Measurements from ENCODE around the gene EPYC.
"Not testable (repeated sequence)": the region's sequence is repeated elsewhere in the genome, so short reads cannot be mapped to it uniquely, and the experiment has no call there.

Gene EPYC

DNA sequence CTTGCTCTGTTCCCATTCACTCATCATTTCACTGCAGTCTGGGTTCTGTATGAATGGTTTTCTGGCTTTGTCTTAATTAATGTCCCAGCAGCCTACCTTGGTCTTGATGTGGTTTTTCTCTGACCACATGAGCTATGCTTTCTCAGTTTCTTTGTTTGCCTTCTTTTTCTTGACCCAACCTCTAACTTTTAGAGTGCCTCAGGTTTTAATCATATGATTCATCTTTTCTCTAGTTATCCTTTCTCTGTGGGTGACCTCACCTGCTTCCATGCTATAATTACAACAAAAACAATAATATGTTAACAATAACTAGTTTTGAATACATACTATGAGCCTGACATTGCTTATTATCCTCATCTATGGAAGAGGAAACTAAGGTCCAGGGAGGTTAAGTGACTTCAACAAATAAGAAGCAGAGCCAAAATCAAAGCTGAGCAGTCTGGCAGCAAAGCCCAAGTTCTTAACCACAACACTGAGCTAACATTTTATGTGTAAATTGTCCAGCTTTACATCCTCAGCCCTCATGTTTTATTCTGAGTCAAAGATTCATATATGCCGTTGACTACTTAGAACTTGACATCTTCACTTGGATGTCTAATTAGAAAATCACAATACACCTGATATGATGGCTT, 4.7 kb upstream of the EPYC start:
- TF ChIP-seq POLR2A (IDR thresholded peaks at IDR 0.05; ENCODE audit: low read length) (no peak), GATA1 (IDR thresholded peaks at IDR 0.05; ENCODE audit: low read depth, low read length) (no peak)
- DNase-seq: no peak

DNA sequence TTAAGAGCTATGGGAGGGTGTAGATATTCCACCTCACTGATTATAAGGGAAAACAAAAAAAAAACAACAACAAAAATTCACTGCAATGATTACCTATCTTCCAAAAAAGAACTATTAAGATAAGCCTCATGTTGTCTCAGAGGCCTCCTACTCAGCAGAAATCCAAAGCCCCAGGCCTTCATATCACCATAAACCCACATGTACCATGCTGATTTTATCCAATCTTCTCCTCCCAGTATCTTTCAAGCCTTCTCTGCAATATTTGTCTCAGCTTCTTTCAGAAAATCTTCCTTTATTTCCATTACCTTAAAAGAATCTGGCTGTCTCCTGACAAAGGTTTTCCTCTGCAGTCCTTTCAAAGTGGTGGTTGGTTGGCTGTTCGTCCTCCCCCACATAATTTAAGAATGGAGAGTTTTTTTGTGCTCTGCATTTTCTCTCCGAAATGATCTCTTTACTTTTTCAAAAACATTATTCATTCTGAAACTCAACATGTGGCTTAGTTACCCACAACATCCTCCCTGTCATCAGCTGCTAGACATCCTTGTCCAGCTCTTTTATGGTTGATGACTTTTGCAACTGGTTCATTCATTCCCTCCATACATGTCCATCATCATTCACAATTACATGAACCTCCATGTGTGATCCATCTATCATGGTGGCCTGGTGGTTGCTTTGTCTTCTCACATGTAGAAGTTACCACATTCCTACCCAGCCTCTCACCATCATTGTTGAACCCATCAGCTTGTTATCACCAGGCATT, 2.9 kb upstream of the EPYC start:
- no peak for DNase-seq
- TF ChIP-seq POLR2A (IDR thresholded peaks at IDR 0.05; ENCODE audit: low read length): no peak
- TF ChIP-seq GATA1 (IDR thresholded peaks at IDR 0.05; ENCODE audit: low read depth, low read length): no peak

DNA sequence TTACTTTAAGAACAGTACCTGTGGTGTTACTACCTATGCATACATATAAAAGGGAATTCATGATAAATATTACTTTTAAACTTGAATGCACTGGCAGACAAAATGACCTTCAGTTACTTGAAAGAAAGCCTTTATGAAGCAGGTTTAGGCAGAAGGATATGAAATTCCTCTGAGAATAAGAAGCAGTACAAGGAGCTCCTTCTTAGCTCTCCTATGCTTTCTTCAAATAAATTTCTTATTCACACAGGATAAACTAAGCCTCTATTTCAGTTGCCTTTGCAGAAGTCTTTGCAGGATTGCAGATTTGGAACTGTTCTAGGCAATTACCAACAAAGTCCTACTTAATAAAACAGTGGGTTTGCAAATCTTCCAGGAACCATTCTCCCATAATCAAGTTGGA, 1.0 kb downstream of the EPYC start:
- no peak for DNase-seq
- no peak for TF ChIP-seq GATA1 (IDR thresholded peaks at IDR 0.05; ENCODE audit: low read depth, low read length)
- TF ChIP-seq POLR2A (IDR thresholded peaks at IDR 0.05; ENCODE audit: low read length): no peak

DNA sequence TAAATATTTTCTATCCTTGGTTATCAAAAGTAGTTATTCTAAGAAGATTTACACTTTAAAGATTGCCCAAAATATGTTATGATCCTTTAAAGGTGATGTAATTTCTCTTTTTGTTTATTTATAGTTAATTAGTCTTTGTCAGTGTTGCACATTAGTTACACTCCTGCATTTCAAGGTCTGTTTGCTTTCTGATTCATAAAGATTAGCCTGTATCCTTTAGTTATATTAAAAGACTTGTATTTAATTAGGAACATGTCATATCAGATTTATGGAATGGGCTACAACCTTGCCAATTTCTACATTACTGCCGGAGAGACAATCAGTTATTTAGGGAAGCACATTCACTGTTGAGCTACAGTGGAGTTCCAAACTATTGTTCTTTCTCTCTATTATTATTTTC, 3.5 kb downstream of the EPYC start:
- DNase-seq: no peak
- TF ChIP-seq POLR2A (IDR thresholded peaks at IDR 0.05; ENCODE audit: low read length): no peak
- TF ChIP-seq GATA1 (IDR thresholded peaks at IDR 0.05; ENCODE audit: low read depth, low read length): no peak

DNA sequence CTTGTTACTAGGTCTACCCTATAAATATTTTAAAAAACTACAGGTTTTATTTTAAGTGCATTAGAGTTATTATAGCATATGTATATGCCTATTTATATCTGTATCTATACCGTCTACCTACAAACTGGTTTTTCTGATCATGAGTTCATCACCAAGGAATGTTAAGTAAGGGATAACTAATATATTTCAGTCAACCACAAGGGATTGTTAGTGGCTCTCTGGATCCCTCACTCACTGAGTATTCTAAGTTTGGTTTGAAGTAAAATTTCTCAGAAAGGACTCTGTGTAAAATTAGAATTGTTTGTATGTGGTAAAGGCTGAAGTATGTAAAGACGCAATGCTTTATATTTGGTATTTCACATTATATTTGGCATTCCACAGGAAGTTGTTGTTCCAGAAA, 4.8 kb downstream of the EPYC start:
- no peak for DNase-seq
- TF ChIP-seq POLR2A (IDR thresholded peaks at IDR 0.05; ENCODE audit: low read length) (no peak), GATA1 (IDR thresholded peaks at IDR 0.05; ENCODE audit: low read depth, low read length) (no peak)

DNA sequence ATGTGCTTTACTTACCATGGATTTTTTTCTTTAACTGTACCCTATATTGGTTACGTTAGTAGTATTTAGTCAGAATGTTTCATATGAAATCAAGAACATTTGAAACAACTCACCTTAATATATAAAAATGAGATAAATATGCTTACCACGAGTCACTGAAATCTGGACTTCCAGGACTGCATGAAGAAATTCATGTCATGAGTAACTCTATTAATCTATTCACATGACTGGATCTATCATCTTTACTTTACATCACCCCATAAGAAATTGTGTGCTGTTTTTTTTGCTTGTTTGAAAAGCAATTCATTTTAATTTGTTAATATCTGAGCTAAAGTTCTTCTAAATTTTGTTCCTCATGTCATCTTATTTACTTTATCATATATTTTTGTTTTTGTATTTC, 5.2 kb downstream of the EPYC start:
- TF ChIP-seq POLR2A (IDR thresholded peaks at IDR 0.05; ENCODE audit: low read length) (no peak), GATA1 (IDR thresholded peaks at IDR 0.05; ENCODE audit: low read depth, low read length) (no peak)
- no peak for DNase-seq

DNA sequence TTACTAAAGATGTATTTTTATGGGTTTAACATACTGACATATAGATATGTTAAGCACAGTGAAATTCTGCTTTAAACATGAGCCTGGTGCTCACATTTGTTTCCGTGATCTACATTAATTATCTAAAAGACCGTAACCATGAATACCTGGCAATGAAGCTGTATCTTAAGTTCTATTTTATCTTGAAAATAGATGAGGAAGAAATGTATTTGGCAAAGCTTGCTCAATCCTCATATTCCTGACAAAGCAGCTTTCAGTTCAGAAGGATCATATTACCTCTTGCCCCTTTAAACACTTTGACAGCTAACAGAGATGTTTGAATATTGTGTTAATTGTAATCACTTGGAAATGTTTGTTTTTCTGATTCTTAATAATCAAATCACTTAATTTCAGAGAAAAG, 9.8 kb downstream of the EPYC start:
- DNase-seq: no peak
- TF ChIP-seq GATA1 (IDR thresholded peaks at IDR 0.05; ENCODE audit: low read depth, low read length): no peak
- no peak for TF ChIP-seq POLR2A (IDR thresholded peaks at IDR 0.05; ENCODE audit: low read length)

DNA sequence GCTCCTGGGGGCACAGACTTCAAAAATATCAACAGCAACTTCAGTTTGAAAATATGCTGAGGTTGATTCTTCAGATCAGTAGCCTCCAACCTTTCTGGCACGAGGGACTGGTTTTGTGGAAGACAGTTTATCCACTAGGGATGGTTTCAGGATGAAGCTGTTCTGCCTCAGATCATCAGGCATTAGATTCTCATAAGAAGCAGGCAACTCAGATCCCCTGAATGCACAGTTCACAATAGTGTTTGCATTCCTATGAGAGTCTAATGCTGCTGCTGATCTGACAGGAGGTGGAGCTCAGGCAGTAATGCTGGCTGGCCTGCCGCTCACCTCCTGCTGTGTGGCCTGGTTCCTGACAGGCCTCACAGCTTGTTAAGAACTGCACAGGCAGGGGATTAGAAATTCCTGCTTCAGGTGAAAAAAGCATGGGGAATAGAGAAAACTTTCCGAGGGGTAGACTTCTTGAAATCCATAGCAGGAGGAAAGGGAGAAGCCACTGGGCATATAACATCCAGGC, 12.8 kb downstream of the EPYC start:
- TF ChIP-seq GATA1 (IDR thresholded peaks at IDR 0.05; ENCODE audit: low read depth, low read length) (no peak), POLR2A (IDR thresholded peaks at IDR 0.05; ENCODE audit: low read length) (no peak)
- DNase-seq: no peak

DNA sequence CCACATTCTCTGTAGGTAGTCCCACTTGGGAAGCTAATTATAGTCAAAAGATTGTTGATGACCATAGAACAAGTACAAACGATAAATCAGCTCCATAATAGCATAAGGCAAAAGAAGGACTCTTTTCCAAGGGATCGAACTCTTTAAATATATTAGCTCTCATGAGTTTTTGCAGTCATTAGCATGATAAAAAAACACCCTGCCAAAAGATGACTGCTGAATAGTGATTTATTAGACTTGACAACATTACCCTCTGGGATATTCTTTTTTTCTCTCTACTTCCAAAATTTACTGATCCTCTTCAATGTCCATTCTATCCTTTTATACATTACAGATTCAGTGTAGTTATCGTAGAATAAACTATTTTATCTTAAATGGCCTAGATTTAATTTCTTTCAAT, 14.2 kb downstream of the EPYC start:
- TF ChIP-seq POLR2A (IDR thresholded peaks at IDR 0.05; ENCODE audit: low read length) (no peak), GATA1 (IDR thresholded peaks at IDR 0.05; ENCODE audit: low read depth, low read length) (no peak)
- no peak for DNase-seq

DNA sequence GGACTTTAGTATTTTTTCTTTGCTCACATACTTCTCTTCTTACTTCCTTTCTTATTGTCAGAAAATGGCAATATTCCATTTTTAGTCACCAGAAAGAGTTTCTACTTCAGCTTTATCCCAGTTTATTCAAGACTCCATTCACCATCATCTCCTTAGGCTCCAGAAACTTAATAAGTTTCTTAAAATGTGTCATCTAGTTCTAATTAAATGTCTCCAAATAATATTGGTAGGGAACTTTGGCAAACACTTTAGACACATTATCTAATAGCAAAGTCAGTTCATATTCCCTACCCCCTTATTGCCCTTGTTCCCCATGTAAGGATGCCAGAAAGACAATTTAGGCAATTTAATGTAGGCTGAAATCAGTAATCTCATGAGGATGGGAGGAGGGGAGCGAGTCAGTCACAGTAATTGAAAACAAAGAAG, 15.1 kb downstream of the EPYC start:
- DNase-seq: no peak
- no peak for TF ChIP-seq POLR2A (IDR thresholded peaks at IDR 0.05; ENCODE audit: low read length)
- TF ChIP-seq GATA1 (IDR thresholded peaks at IDR 0.05; ENCODE audit: low read depth, low read length): no peak

DNA sequence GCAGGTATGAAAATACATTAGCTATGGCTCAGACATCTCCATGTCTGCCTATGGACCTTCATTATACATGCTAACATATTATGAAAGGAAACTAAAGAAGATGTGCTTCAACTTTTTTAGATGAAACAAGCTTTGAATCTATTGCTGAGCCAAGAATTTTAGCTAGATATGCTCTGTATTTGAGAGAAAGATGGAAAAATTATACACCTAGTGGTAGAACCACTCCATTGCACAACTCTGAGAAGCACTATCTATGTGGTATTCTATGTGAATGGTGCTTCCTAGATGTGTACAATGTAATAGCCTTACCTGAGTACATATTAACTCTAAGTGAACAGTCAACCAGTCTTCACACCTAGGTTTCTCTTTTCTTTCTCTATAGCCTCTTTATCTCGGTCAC, 17.3 kb downstream of the EPYC start:
- DNase-seq: no peak
- TF ChIP-seq POLR2A (IDR thresholded peaks at IDR 0.05; ENCODE audit: low read length) (no peak), GATA1 (IDR thresholded peaks at IDR 0.05; ENCODE audit: low read depth, low read length) (no peak)

DNA sequence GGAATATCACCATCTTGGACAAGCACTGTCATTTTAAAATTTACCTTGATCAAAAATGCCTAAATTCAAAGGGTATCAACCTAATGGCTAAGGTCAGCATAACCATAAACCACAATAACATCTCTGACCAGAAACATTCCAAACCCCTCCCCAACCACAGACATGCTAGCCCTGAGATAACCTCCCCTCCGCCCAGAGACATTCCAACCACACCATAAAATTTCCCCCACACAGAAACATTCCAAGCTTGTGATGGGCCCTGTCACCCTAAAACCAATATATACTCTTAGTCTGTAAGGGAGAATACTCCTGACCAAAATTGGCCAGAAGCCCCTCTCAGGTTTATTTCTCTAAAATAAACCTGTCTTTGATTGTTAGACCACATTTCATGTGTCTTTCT, 17.7 kb downstream of the EPYC start:
- DNase-seq: no peak
- TF ChIP-seq POLR2A (IDR thresholded peaks at IDR 0.05; ENCODE audit: low read length): no peak
- TF ChIP-seq GATA1 (IDR thresholded peaks at IDR 0.05; ENCODE audit: low read depth, low read length): no peak

DNA sequence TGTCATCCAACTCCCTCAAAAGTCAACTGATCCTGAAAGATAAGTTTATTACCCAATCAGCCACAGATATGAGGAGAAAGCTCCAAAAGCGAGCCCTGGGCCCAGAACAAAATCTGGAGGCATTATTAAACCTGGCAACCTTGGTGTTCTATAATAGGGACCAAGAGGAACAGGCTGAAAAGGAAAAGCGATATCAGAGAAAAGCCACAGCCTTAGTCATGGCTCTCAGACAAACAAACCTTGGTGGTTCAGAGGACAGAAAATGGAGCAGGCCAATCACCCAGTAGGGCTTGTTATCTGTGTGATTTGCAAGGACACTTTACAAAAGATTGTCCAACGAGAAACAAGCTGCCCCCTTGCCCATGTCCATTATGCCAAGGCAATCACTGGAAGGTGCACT, 19.4 kb downstream of the EPYC start:
- not testable (repeated sequence) for DNase-seq

DNA sequence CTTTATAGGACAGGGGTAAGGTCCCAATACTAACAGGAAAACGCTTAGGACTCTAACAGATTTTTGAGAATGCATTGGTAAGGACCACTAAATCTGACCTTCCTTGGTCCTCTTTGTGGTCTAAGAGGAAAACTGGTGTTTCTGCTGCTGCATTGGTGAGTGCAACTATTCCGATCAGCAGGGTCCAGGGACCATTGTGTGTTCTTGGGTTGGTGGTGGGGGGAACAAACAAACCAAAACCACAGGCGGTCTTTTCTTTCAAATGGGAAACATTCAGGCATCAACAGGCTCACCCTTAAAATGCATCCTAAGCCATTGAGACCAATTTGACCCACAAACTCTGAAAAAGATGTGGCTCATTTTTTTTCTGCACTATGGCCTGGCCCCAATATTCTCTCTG, 20.7 kb downstream of the EPYC start:
- no peak for DNase-seq
- TF ChIP-seq GATA1 (IDR thresholded peaks at IDR 0.05; ENCODE audit: low read depth, low read length): no peak
- TF ChIP-seq POLR2A (IDR thresholded peaks at IDR 0.05; ENCODE audit: low read length): no peak

DNA sequence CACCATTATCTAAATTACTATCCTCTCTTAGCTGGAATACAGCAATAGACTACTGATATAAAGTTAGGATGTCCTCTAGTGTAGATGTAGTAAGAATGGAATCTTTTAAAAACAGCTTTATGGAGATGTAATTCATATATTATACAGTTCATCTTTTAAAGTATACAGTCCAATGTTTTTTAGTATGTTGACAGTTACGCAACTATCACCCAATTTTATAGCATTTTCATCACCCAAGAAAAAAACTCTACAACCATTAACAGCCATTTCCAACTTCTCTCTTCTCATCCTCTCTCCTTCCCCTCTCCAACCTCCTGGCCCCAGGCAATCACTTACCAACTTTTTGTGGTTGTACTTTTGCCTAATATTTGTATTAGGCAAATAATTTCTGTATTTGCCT, 22.6 kb downstream of the EPYC start:
- TF ChIP-seq GATA1 (IDR thresholded peaks at IDR 0.05; ENCODE audit: low read depth, low read length) (no peak), POLR2A (IDR thresholded peaks at IDR 0.05; ENCODE audit: low read length) (no peak)
- DNase-seq: no peak
